Measurements from ENCODE around the gene RPL19. TPM values are rescaled to one million over a fixed set of nuclear protein-coding genes. Genes with fewer than 3 reads are reported as not detected.

The RPL19 gene
- polyA plus RNA-seq, 1 donor (not counting 4 experiments of a cell fraction or from before 2014, with no cell fraction given) = 1,957 TPM

DNA sequence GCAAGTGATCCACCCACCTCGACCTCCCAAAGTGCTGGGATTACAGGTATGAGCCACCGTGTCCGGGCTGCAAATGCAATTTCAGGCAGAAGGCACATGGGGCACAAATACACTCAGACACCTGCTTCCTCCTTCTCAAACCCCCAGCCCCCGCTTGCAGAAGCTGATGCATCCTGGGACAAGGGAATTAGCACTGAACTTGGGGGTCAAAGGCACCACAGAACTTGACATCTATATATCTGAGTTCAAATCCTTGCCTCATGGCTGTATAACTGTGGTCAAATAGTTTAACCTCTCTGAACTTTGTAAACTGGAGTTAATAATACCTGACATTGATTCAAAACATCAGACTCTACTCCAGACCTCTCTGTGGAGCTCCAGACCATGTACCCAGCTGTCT, 30.0 kb upstream of the RPL19 start:
- DNase-seq (ENCODE audit: low read depth, low spot score) = no peak
- Histone ChIP-seq H3K9me1 (ENCODE audit: control insufficient read depth, extremely low read depth, insufficient read depth, low read length) (no peaks in the 10 kb centered on the region), H3K36me3 (ENCODE audit: control insufficient read depth in 2 of 2, extremely low read depth in 1 of 2, insufficient read depth in 2 of 2, low read length in 2 of 2) (no peaks in the 10 kb centered on the region), H3K27ac (ENCODE audit: control insufficient read depth, insufficient read depth, low read length) (no peak overlapping the region), H3K9ac (ENCODE audit: control insufficient read depth, extremely low read depth, insufficient read depth, low read length) (no peak overlapping the region), H3K9me3 (ENCODE audit: control insufficient read depth, low read depth, low read length) (no peaks in the 10 kb centered on the region), H3K4me1 (ENCODE audit: control insufficient read depth, extremely low read depth, insufficient read depth, low read length) (peaks cover 6% of the 10 kb centered on the region), H4K20me1 (ENCODE audit: control insufficient read depth, extremely low read depth, insufficient read depth, low read length) (no peaks in the 10 kb centered on the region), H3K79me2 (ENCODE audit: control insufficient read depth, insufficient read depth, low read length) (no peaks in the 10 kb centered on the region), H3K4me2 (ENCODE audit: control insufficient read depth, extremely low read depth, insufficient read depth, low read depth, low read length) (no peak overlapping the region), H3K27me3 (ENCODE audit: control insufficient read depth, extremely low read depth, insufficient read depth, low read length) (peaks cover 10% of the 10 kb centered on the region), H3K4me3 (ENCODE audit: control insufficient read depth in 2 of 3, extremely low read depth in 1 of 3, insufficient read depth in 2 of 3, low read depth in 1 of 3, low read length in 3 of 3) (no peak overlapping the region), H2AFZ (ENCODE audit: control insufficient read depth, low read length) (no peak overlapping the region)
- no peak for FAIRE-seq
- TF ChIP-seq, protein P1, sequence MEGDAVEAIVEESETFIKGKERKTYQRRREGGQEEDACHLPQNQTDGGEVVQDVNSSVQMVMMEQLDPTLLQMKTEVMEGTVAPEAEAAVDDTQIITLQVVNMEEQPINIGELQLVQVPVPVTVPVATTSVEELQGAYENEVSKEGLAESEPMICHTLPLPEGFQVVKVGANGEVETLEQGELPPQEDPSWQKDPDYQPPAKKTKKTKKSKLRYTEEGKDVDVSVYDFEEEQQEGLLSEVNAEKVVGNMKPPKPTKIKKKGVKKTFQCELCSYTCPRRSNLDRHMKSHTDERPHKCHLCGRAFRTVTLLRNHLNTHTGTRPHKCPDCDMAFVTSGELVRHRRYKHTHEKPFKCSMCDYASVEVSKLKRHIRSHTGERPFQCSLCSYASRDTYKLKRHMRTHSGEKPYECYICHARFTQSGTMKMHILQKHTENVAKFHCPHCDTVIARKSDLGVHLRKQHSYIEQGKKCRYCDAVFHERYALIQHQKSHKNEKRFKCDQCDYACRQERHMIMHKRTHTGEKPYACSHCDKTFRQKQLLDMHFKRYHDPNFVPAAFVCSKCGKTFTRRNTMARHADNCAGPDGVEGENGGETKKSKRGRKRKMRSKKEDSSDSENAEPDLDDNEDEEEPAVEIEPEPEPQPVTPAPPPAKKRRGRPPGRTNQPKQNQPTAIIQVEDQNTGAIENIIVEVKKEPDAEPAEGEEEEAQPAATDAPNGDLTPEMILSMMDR (optimal IDR thresholded peaks at IDR 0.05 in 1 of 3, IDR thresholded peaks at IDR 0.05 in 1 of 3, conservative IDR thresholded peaks at IDR 0.05 in 1 of 3; ENCODE audit: extremely low read depth in 1 of 3, insufficient read depth in 2 of 3, low read length in 3 of 3) = no peak
- dilution Hi-C loops (cut with MboI; ENCODE audit: extremely low pct_ligation_motif_present, low sequenced_read_pairs) = no loop called here

DNA sequence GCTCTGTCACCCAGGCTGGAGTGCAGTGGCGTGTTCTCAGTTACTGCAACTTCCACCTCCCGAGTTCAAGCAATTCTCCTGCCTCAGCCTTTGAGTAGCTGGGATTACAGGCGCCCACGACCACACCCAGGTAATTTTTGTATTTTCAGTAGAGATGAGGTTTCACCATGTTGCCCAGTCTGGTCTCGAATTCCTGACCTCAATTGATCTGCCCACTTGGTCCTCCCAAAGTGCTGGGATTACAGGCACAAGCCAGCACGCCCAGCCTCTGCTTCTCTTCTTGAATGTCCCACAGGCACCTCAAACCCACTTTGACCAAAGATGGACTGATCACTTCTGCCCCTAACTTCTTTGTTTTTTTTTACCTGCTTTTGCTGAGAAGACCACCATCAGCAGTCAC, 29.5 kb upstream of the RPL19 start:
- TF ChIP-seq, protein P1 (optimal IDR thresholded peaks at IDR 0.05 in 1 of 3, IDR thresholded peaks at IDR 0.05 in 1 of 3, conservative IDR thresholded peaks at IDR 0.05 in 1 of 3; ENCODE audit: extremely low read depth in 1 of 3, insufficient read depth in 2 of 3, low read length in 3 of 3) = no peak
- no peak for TF ChIP-seq EZH2 (IDR thresholded peaks at IDR 0.05; ENCODE audit: low read length)
- Histone ChIP-seq H3K4me3 (ENCODE audit: control insufficient read depth in 2 of 3, extremely low read depth in 1 of 3, insufficient read depth in 2 of 3, low read depth in 1 of 3, low read length in 3 of 3) (no peak overlapping the region), H2AFZ (ENCODE audit: control insufficient read depth, low read length) (no peak overlapping the region), H3K9me3 (ENCODE audit: control insufficient read depth, low read depth, low read length) (no peaks in the 10 kb centered on the region), H3K4me2 (ENCODE audit: control insufficient read depth, extremely low read depth, insufficient read depth, low read depth, low read length) (no peak overlapping the region), H3K79me2 (ENCODE audit: control insufficient read depth, insufficient read depth, low read length) (no peaks in the 10 kb centered on the region), H3K9ac (ENCODE audit: control insufficient read depth, extremely low read depth, insufficient read depth, low read length) (no peak overlapping the region), H3K27ac (ENCODE audit: control insufficient read depth, insufficient read depth, low read length) (no peak overlapping the region), H4K20me1 (ENCODE audit: control insufficient read depth, extremely low read depth, insufficient read depth, low read length) (no peaks in the 10 kb centered on the region), H3K4me1 (ENCODE audit: control insufficient read depth, extremely low read depth, insufficient read depth, low read length) (peaks cover 6% of the 10 kb centered on the region), H3K27me3 (ENCODE audit: control insufficient read depth, extremely low read depth, insufficient read depth, low read length) (peaks cover 6% of the 10 kb centered on the region), H3K36me3 (ENCODE audit: control insufficient read depth in 2 of 2, extremely low read depth in 1 of 2, insufficient read depth in 2 of 2, low read length in 2 of 2) (peaks cover 0 to 3% of the 10 kb centered on the region in 2 experiments), H3K9me1 (ENCODE audit: control insufficient read depth, extremely low read depth, insufficient read depth, low read length) (no peaks in the 10 kb centered on the region)
- FAIRE-seq (no peak), DNase-seq (ENCODE audit: low read depth, low spot score) (no peak)
- dilution Hi-C loops (cut with MboI; ENCODE audit: extremely low pct_ligation_motif_present, low sequenced_read_pairs) = no loop called here

All from keratinocyte (primary cell).